ENCODE data around the gene ARHGEF6.

Gene ARHGEF6

GRCh38 chrX:136767104-136767941, 13.4 kb downstream of the ARHGEF6 start:
- no peak for TF ChIP-seq CTCF (IDR thresholded peaks at IDR 0.05)
- no peaks in the 10 kb centered on the region for H3K4me1 Mint-ChIP-seq
- H3K27me3 Mint-ChIP-seq (ENCODE audit: low read depth, poor library complexity), result peaks cover 33% of the 10 kb centered on the region
- H3K9me3 Mint-ChIP-seq, result peaks cover 59% of the 10 kb centered on the region
- H3K27ac Mint-ChIP-seq, result no peak overlapping the region
- H3K36me3 Mint-ChIP-seq (ENCODE audit: low read depth), result no peaks in the 10 kb centered on the region
- peak; percentile 63 for DNase-seq
- H3K4me3 Mint-ChIP-seq, result peak overlapping the region; percentile 75

GRCh38 chrX:136766785-136767103, 14.0 kb downstream of the ARHGEF6 start:
- H3K27me3 Mint-ChIP-seq (ENCODE audit: low read depth, poor library complexity), result peaks cover 30% of the 10 kb centered on the region
- peak overlapping the region; percentile 73 for H3K4me3 Mint-ChIP-seq
- no peak overlapping the region for H3K27ac Mint-ChIP-seq
- no peaks in the 10 kb centered on the region for H3K36me3 Mint-ChIP-seq (ENCODE audit: low read depth)
- no peaks in the 10 kb centered on the region for H3K4me1 Mint-ChIP-seq
- TF ChIP-seq CTCF (IDR thresholded peaks at IDR 0.05), result no peak
- peaks cover 55% of the 10 kb centered on the region for H3K9me3 Mint-ChIP-seq
- DNase-seq, result no peak

GRCh38 chrX:136765821-136766356, 14.8 kb downstream of the ARHGEF6 start:
- no peak for DNase-seq
- H3K27ac Mint-ChIP-seq, result no peak overlapping the region
- no peaks in the 10 kb centered on the region for H3K36me3 Mint-ChIP-seq (ENCODE audit: low read depth)
- no peak for TF ChIP-seq CTCF (IDR thresholded peaks at IDR 0.05)
- peaks cover 30% of the 10 kb centered on the region for H3K27me3 Mint-ChIP-seq (ENCODE audit: low read depth, poor library complexity)
- H3K4me1 Mint-ChIP-seq, result no peaks in the 10 kb centered on the region
- H3K9me3 Mint-ChIP-seq, result peaks cover 50% of the 10 kb centered on the region
- H3K4me3 Mint-ChIP-seq, result peak overlapping the region; percentile 73

- TF ChIP-seq CTCF (IDR thresholded peaks at IDR 0.05), result no peak
- H3K36me3 Mint-ChIP-seq (ENCODE audit: low read depth), result no peaks in the 10 kb centered on the region
- H3K4me3 Mint-ChIP-seq, result no peak overlapping the region
- no peak overlapping the region for H3K27ac Mint-ChIP-seq
- DNase-seq, result no peak
- no peaks in the 10 kb centered on the region for H3K4me1 Mint-ChIP-seq
- H3K27me3 Mint-ChIP-seq (ENCODE audit: low read depth, poor library complexity), result peaks cover 30% of the 10 kb centered on the region
- peaks cover 38% of the 10 kb centered on the region for H3K9me3 Mint-ChIP-seq
Observed at GRCh38 chrX:136764206-136764605, 16.5 kb downstream of the ARHGEF6 start.

GRCh38 chrX:136762820-136763452, 17.8 kb downstream of the ARHGEF6 start:
- Mint-ChIP-seq H3K4me1 (no peaks in the 10 kb centered on the region), H3K27ac (no peak overlapping the region), H3K9me3 (peaks cover 38% of the 10 kb centered on the region), H3K36me3 (ENCODE audit: low read depth) (no peaks in the 10 kb centered on the region), H3K4me3 (no peak overlapping the region), H3K27me3 (ENCODE audit: low read depth, poor library complexity) (peaks cover 22% of the 10 kb centered on the region)
- no peak for DNase-seq
- TF ChIP-seq CTCF (IDR thresholded peaks at IDR 0.05), result no peak

Measured in nephron progenitor cell (in vitro differentiated cells).